ENCODE data around the gene DECR2.

GRCh38 chr16:354291-354881, 47.3 kb upstream of the DECR2 start:
- TF ChIP-seq, protein P1, sequence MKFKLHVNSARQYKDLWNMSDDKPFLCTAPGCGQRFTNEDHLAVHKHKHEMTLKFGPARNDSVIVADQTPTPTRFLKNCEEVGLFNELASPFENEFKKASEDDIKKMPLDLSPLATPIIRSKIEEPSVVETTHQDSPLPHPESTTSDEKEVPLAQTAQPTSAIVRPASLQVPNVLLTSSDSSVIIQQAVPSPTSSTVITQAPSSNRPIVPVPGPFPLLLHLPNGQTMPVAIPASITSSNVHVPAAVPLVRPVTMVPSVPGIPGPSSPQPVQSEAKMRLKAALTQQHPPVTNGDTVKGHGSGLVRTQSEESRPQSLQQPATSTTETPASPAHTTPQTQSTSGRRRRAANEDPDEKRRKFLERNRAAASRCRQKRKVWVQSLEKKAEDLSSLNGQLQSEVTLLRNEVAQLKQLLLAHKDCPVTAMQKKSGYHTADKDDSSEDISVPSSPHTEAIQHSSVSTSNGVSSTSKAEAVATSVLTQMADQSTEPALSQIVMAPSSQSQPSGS (IDR thresholded peaks at IDR 0.05; ENCODE audit: low read length): no peak
- TF ChIP-seq ATF7 (IDR thresholded peaks at IDR 0.05; ENCODE audit: low read depth) (no peak), CTCF (IDR thresholded peaks at IDR 0.05 in 2 of 3, conservative IDR thresholded peaks at IDR 0.05 in 1 of 3; ENCODE audit: control insufficient read depth in 2 of 3, extremely low read depth in 1 of 3, insufficient read depth in 1 of 3, low read depth in 3 of 3, low read length in 3 of 3) (no peak), SMC3 (IDR thresholded peaks at IDR 0.05; ENCODE audit: borderline replicate concordance, low read length) (no peak), PML (IDR thresholded peaks at IDR 0.05; ENCODE audit: low read length) (no peak)

All from GM12878 (cell line).